Natural killer cell (primary cell): Measurements from ENCODE around the gene PHLDA2. TPM values are rescaled to one million over a fixed set of nuclear protein-coding genes. Genes with fewer than 3 reads are reported as not detected.

Source experiments
- ATAC-seq, 3 donors: fragments of 150-1000 bp in 2 of 3; fragments of 200-7000 bp in 1 of 3; cut with Tn5 transposase; 1 replicate in 1 of 3; 2 replicates in 2 of 3; pipeline ENCODE4 v1.10.0; 2021; ENCODE audit warnings: mild to moderate bottlenecking in 2 of 3, moderate library complexity in 2 of 3
- DNase-seq, 2 donors: peaks; one replicate each; pipeline versions ENCODE4 v3.0.0 to v3.0.0-alpha.2; 2013 to 2021; ENCODE audit warnings: mixed read lengths in 1 of 2
- H3K27ac ChIP-seq: one replicate; pipeline ENCODE4 v1.5.1; 2013; ENCODE audit warnings: mild to moderate bottlenecking, low read length
- H3K27me3 ChIP-seq: one replicate; pipeline ENCODE4 v1.6.1; 2013; ENCODE audit warnings: low read length; ENCODE audit not compliant: control insufficient read depth, insufficient read depth
- H3K36me3 ChIP-seq: one replicate; pipeline ENCODE4 v1.6.1; 2013; ENCODE audit warnings: low read length; ENCODE audit not compliant: control insufficient read depth, insufficient read depth
- H3K4me1 ChIP-seq: one replicate; pipeline ENCODE4 v1.6.1; 2013; ENCODE audit warnings: low read length; ENCODE audit not compliant: control insufficient read depth, insufficient read depth
- H3K4me3 ChIP-seq: one replicate; pipeline ENCODE4 v1.5.1; 2013; ENCODE audit warnings: low read length
- H3K9me3 ChIP-seq: one replicate; pipeline ENCODE4 v1.6.1; 2013; ENCODE audit warnings: low read length; ENCODE audit not compliant: control insufficient read depth, insufficient read depth
- H3K27ac Mint-ChIP-seq, 2 donors: one replicate each; pipeline ENCODE4 v1.8.0; 2022; ENCODE audit warnings: mild to moderate bottlenecking in 2 of 2, mixed read lengths in 2 of 2, moderate library complexity in 1 of 2
- H3K27me3 Mint-ChIP-seq, 2 donors: one replicate each; pipeline ENCODE4 v1.8.0; 2022; ENCODE audit warnings: low read depth in 2 of 2, mixed read lengths in 2 of 2
- H3K36me3 Mint-ChIP-seq: one replicate; pipeline ENCODE4 v1.8.0; 2022; ENCODE audit warnings: mixed read lengths
- H3K4me1 Mint-ChIP-seq, 2 donors: one replicate each; pipeline ENCODE4 v1.8.0; 2022; ENCODE audit warnings: mixed read lengths in 2 of 2
- H3K4me3 Mint-ChIP-seq: one replicate; pipeline ENCODE4 v1.8.0; 2022; ENCODE audit warnings: mild to moderate bottlenecking, moderate library complexity, mixed read lengths
- H3K9me3 Mint-ChIP-seq, 2 donors: one replicate each; pipeline ENCODE4 v1.8.0; 2022; ENCODE audit warnings: mixed read lengths in 2 of 2
- WGBS: methylation state at CpG from one replicate; pipeline ENCODE4 v1.1.7; 2013; ENCODE audit warnings: missing lambda C conversion rate; ENCODE audit not compliant: insufficient coverage; 5-methylcytosine and 5-hydroxymethylcytosine counted together
- intact Hi-C: fragments of 100-400 bp; cut with micrococcal nuclease; formaldehyde crosslinking; loops from one replicate; pipeline ENCODE4 v1.14.2; 2022
- total RNA-seq, 4 donors: library from RNA; stranded (reverse); fragments of 120-200 nt in 1 of 4; gene quantifications; one replicate each; pipeline versions ENCODE4 v1.2.3 to v1.2.4, GENCODE V29; 2013 to 2022
- TF ChIP-seq, protein P1 (sequence below): fragments of 200-600 bp; IDR thresholded peaks from one replicate; pipeline ENCODE4 v1.8.0; 2022; ENCODE audit warnings: antibody characterized with exemption

The PHLDA2 gene
- total RNA-seq, 3 donors from 2014 or later (not counting 1 experiment from before 2014, with no cell fraction given), result 0.79 to 3.2 (median 2.2) TPM

DNA sequence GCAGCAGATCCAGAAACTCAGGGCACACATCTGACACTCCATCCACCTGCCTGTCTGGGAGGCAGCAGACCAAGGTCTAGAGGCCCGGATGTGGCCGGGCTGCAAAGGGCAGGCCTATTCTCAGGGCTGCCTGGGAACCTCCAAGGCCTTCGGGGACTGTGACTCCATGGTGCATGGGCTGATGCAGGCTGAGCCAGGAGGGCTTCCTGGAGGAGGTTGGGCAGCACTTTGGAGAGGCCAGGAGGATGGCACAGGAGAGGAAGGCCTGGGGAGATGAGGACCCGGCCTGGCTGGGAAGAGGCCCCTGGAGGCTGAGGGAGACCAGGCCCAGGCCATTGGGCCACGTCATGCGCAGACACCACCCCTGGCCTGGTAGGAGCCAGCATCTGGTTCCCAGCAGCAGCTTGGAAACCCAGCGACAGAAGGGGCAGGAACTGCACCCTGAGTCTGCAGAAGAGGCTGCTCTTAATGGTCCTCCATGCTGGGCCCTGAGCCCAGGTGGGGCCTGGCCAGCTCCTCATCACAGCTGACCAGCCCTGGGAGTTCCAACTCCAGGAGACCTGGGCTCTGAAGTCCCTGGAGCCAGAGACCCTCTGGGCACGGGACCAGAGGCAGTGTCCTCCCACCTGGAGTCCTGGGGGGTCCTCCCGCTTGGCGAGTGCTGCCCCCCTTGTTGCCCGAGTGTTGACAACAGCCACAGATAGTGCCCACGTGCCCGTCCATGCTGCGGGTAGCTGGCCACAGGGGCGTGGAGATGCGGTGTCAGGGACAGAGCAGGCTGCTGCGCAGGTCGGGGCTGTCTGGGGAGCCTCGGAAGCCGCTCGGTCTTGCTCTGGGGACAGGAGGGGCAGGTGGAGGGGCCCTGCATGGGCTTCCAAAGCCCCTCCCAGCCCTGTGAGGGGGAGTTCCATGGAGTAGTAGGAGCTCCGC, 5.5 kb downstream of the PHLDA2 start:
- Mint-ChIP-seq H3K9me3 (no peaks in the 10 kb centered on the region), H3K4me1 (peaks cover 11 to 12% of the 10 kb centered on the region in 2 donors), H3K4me3 (no peak overlapping the region), H3K36me3 (no peaks in the 10 kb centered on the region), H3K27me3 (peaks cover 10 to 12% of the 10 kb centered on the region in 2 donors), H3K27ac (no peak overlapping the region)
- DNase-seq (no peak), ATAC-seq (no peak)
- no peak overlapping the region for H3K27ac ChIP-seq
- no peaks in the 10 kb centered on the region for H3K36me3 ChIP-seq
- intact Hi-C loops, result no loop called here
- H3K4me1 ChIP-seq, result peaks cover 14% of the 10 kb centered on the region
- WGBS, result 93% methylated on average over 22 of the region's 22 CpGs
- H3K9me3 ChIP-seq, result no peaks in the 10 kb centered on the region
- H3K4me3 ChIP-seq, result no peak overlapping the region
- TF ChIP-seq, protein P1, sequence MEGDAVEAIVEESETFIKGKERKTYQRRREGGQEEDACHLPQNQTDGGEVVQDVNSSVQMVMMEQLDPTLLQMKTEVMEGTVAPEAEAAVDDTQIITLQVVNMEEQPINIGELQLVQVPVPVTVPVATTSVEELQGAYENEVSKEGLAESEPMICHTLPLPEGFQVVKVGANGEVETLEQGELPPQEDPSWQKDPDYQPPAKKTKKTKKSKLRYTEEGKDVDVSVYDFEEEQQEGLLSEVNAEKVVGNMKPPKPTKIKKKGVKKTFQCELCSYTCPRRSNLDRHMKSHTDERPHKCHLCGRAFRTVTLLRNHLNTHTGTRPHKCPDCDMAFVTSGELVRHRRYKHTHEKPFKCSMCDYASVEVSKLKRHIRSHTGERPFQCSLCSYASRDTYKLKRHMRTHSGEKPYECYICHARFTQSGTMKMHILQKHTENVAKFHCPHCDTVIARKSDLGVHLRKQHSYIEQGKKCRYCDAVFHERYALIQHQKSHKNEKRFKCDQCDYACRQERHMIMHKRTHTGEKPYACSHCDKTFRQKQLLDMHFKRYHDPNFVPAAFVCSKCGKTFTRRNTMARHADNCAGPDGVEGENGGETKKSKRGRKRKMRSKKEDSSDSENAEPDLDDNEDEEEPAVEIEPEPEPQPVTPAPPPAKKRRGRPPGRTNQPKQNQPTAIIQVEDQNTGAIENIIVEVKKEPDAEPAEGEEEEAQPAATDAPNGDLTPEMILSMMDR, result no peak
- peaks cover 13% of the 10 kb centered on the region for H3K27me3 ChIP-seq

DNA sequence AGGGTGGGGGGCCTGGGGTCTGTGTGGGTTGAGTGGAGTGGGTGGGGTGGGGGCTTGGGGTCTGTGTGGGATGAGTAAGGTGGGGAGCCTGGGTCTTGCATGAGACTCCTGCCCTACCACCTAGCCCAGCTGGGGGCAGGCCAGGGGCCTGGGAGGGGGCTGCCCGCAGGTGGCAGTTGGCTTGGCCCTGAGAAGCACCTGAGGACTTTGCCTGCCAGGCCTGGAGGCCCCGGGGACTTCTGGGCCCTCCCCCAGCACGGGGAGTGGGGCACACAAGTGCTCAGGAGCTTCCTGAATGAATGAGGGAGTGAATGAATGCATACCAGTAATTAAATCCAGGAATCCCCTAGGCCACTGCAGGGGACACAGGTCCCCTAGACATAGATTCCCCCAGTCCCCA, 6.6 kb downstream of the PHLDA2 start:
- H3K27me3 Mint-ChIP-seq, result peaks cover 3 to 5% of the 10 kb centered on the region in 2 donors
- TF ChIP-seq, protein P1, result no peak
- H3K4me1 Mint-ChIP-seq, result peaks cover 2% of the 10 kb centered on the region in 2 donors
- no peaks in the 10 kb centered on the region for H3K9me3 ChIP-seq
- WGBS, result 84% methylated on average over 3 of the region's 3 CpGs
- intact Hi-C loops, result no loop called here
- H3K4me3 ChIP-seq, result no peak overlapping the region
- no peak overlapping the region for H3K4me3 Mint-ChIP-seq
- H3K27ac Mint-ChIP-seq, result no peak overlapping the region
- H3K36me3 Mint-ChIP-seq, result no peaks in the 10 kb centered on the region
- H3K9me3 Mint-ChIP-seq, result no peaks in the 10 kb centered on the region
- no peak overlapping the region for H3K27ac ChIP-seq
- no peaks in the 10 kb centered on the region for H3K36me3 ChIP-seq
- H3K4me1 ChIP-seq, result peaks cover 3% of the 10 kb centered on the region
- H3K27me3 ChIP-seq, result peaks cover 4% of the 10 kb centered on the region
- ATAC-seq (no peak), DNase-seq (no peak)

DNA sequence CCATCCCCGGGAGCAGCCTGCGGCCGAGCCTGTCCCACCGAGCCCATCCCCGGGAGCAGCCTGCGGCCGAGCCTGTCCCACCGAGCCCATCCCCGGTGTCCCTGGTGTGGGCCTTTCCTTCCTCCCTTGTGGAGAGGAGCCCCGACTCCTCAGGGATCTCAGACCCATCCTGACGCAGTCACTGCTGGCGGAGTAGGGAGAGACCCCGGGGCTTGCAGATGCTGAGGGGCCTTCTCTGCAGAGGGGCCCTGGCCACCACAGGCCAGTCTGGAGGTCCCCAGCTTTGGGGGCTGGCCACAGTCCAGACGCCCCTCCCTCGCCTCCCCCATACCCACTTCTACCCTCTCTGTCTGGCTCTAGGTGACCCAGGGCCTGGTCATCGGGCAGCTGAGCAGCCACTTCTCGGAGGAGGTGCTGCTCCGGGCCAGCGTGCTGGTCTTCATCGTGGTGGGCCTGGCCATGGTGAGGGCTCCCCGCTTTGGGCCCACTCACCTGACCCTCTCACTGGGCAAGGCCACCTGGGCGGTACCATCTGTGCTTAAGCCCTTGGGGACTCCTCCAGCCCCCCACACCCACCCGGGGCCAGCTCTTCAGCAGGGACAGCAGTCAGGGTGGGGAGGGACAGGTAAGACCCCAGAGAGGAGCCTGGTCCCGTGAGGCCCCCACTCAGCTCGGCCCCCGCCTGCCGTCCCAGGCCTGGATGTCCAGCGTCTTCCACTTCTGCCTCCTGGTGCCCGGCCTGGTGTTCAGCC, 7.3 kb downstream of the PHLDA2 start:
- H3K27ac Mint-ChIP-seq, result no peak overlapping the region
- ATAC-seq (no peak), DNase-seq (no peak)
- H3K4me1 ChIP-seq, result no peaks in the 10 kb centered on the region
- no peaks in the 10 kb centered on the region for H3K4me1 Mint-ChIP-seq
- no peak overlapping the region for H3K4me3 ChIP-seq
- H3K36me3 Mint-ChIP-seq, result no peaks in the 10 kb centered on the region
- H3K9me3 ChIP-seq, result no peaks in the 10 kb centered on the region
- H3K27ac ChIP-seq, result no peak overlapping the region
- intact Hi-C loops, result no loop called here
- TF ChIP-seq, protein P1, result no peak
- H3K4me3 Mint-ChIP-seq, result no peak overlapping the region
- 92% methylated on average over 28 of the region's 29 CpGs for WGBS
- H3K27me3 ChIP-seq, result no peaks in the 10 kb centered on the region
- no peaks in the 10 kb centered on the region for H3K36me3 ChIP-seq
- no peaks in the 10 kb centered on the region for H3K27me3 Mint-ChIP-seq
- no peaks in the 10 kb centered on the region for H3K9me3 Mint-ChIP-seq
